ENCODE measurements around the gene P2RY14.

Gene P2RY14

DNA sequence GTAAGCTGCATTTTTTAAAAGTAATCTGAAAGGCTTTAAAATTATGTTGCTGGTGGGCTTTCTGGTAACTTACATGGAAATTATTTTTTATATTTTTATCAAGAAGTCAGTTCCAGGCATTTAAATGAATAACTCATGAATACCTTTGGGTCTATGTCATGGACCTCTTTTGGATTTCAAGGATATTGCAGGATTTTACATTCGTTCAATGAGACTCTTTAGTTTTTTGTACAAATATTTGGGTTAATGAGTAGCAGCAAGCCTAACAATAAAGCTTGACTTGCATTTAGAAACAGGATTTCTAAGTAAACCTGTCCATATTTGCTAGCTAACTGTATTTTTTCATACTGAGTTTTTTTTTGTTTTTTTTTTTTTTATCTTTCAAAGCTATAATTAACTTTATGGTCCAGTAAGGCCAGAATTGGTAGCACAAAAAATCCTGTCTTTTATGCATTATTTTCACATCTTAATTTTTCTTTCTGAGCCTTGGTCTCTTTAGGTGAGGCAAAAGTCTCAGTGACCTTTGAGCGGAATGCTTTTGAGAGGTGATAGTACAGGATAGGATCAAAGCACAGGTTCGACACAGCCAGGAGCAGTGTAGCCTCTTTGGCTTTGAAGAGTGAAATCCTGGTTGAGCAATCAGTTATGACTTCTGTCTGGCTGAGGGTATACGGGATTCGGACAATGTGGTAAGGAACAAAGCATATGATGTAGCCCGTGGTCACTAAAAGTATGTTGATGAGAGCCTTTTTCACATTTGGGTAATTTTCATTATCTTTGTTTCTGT lies 80.2 kb downstream of the P2RY14 start:
- Histone ChIP-seq H3K36me3 (ENCODE audit: insufficient read depth, low read length) (no peaks in the 10 kb centered on the region), H3K9me3 (ENCODE audit: low read length) (no peaks in the 10 kb centered on the region), H3K27me3 (ENCODE audit: control insufficient read depth in 1 of 2, insufficient read depth in 2 of 2, low read length in 2 of 2) (no peaks in the 10 kb centered on the region), H3K4me3 (ENCODE audit: low read depth in 1 of 2, low read length in 2 of 2) (no peak overlapping the region), H3K4me1 (ENCODE audit: insufficient read depth, low read length) (no peaks in the 10 kb centered on the region), H3K27ac (ENCODE audit: low read depth, low read length) (no peak overlapping the region), H3K9ac (ENCODE audit: low read length) (no peak overlapping the region)

GRCh38 chr3:151197228-151197627 lies 81.1 kb downstream of the P2RY14 start:
- Histone ChIP-seq H3K9ac (ENCODE audit: low read length) (no peak overlapping the region), H3K27ac (ENCODE audit: low read depth, low read length) (no peak overlapping the region), H3K27me3 (ENCODE audit: control insufficient read depth in 1 of 2, insufficient read depth in 2 of 2, low read length in 2 of 2) (no peaks in the 10 kb centered on the region), H3K4me1 (ENCODE audit: insufficient read depth, low read length) (no peaks in the 10 kb centered on the region), H3K4me3 (ENCODE audit: low read depth in 1 of 2, low read length in 2 of 2) (no peak overlapping the region), H3K9me3 (ENCODE audit: low read length) (no peaks in the 10 kb centered on the region), H3K36me3 (ENCODE audit: insufficient read depth, low read length) (no peaks in the 10 kb centered on the region)

- Histone ChIP-seq H3K9me3 (ENCODE audit: low read length) (no peaks in the 10 kb centered on the region), H3K4me1 (ENCODE audit: insufficient read depth, low read length) (no peaks in the 10 kb centered on the region), H3K9ac (ENCODE audit: low read length) (no peak overlapping the region), H3K27ac (ENCODE audit: low read depth, low read length) (no peak overlapping the region), H3K4me3 (ENCODE audit: low read depth in 1 of 2, low read length in 2 of 2) (no peak overlapping the region), H3K36me3 (ENCODE audit: insufficient read depth, low read length) (no peaks in the 10 kb centered on the region), H3K27me3 (ENCODE audit: control insufficient read depth in 1 of 2, insufficient read depth in 2 of 2, low read length in 2 of 2) (no peaks in the 10 kb centered on the region)
Observed at GRCh38 chr3:151196434-151196833, 81.9 kb downstream of the P2RY14 start.

- H3K9me3 ChIP-seq (ENCODE audit: low read length), result no peaks in the 10 kb centered on the region
- no peak overlapping the region for H3K27ac ChIP-seq (ENCODE audit: low read depth, low read length)
- H3K36me3 ChIP-seq (ENCODE audit: insufficient read depth, low read length), result no peaks in the 10 kb centered on the region
- no peak overlapping the region for H3K9ac ChIP-seq (ENCODE audit: low read length)
- no peaks in the 10 kb centered on the region for H3K27me3 ChIP-seq (ENCODE audit: control insufficient read depth in 1 of 2, insufficient read depth in 2 of 2, low read length in 2 of 2)
- no peak overlapping the region for H3K4me3 ChIP-seq (ENCODE audit: low read depth in 1 of 2, low read length in 2 of 2)
- H3K4me1 ChIP-seq (ENCODE audit: insufficient read depth, low read length), result no peaks in the 10 kb centered on the region
Observed at GRCh38 chr3:151195826-151196225, 82.5 kb downstream of the P2RY14 start.

DNA sequence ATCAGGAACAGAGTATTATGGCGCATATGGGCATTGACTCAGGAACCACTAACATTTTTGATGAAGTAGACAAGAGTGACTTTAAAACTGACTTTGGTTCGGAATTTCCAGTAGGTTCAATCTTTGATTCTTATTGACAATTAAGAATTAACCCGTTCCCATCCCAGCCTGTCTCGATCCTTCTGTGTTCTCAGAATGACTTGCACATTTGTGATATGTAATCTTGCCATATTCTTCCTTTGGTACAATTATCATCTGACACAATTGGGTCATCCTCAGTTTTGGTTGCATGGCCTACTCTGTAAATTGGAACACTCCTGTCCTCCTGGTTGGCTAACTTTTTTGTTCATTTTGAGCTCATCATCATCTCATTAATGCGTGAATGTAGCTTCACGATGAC lies 85.8 kb downstream of the P2RY14 start:
- Histone ChIP-seq H3K27ac (ENCODE audit: low read depth, low read length) (no peak overlapping the region), H3K9ac (ENCODE audit: low read length) (no peak overlapping the region), H3K9me3 (ENCODE audit: low read length) (no peaks in the 10 kb centered on the region), H3K4me1 (ENCODE audit: insufficient read depth, low read length) (no peaks in the 10 kb centered on the region), H3K27me3 (ENCODE audit: control insufficient read depth in 1 of 2, insufficient read depth in 2 of 2, low read length in 2 of 2) (no peaks in the 10 kb centered on the region), H3K4me3 (ENCODE audit: low read depth in 1 of 2, low read length in 2 of 2) (no peak overlapping the region), H3K36me3 (ENCODE audit: insufficient read depth, low read length) (no peaks in the 10 kb centered on the region)

GRCh38 chr3:151191095-151191494 lies 87.2 kb downstream of the P2RY14 start:
- Histone ChIP-seq H3K27ac (ENCODE audit: low read depth, low read length) (no peak overlapping the region), H3K4me1 (ENCODE audit: insufficient read depth, low read length) (no peaks in the 10 kb centered on the region), H3K4me3 (ENCODE audit: low read depth in 1 of 2, low read length in 2 of 2) (no peak overlapping the region), H3K27me3 (ENCODE audit: control insufficient read depth in 1 of 2, insufficient read depth in 2 of 2, low read length in 2 of 2) (no peaks in the 10 kb centered on the region), H3K9me3 (ENCODE audit: low read length) (no peaks in the 10 kb centered on the region), H3K9ac (ENCODE audit: low read length) (no peak overlapping the region), H3K36me3 (ENCODE audit: insufficient read depth, low read length) (no peaks in the 10 kb centered on the region)

- H3K36me3 ChIP-seq (ENCODE audit: insufficient read depth, low read length), result no peaks in the 10 kb centered on the region
- H3K4me3 ChIP-seq (ENCODE audit: low read depth in 1 of 2, low read length in 2 of 2), result no peak overlapping the region
- H3K4me1 ChIP-seq (ENCODE audit: insufficient read depth, low read length), result no peaks in the 10 kb centered on the region
- no peaks in the 10 kb centered on the region for H3K9me3 ChIP-seq (ENCODE audit: low read length)
- no peaks in the 10 kb centered on the region for H3K27me3 ChIP-seq (ENCODE audit: control insufficient read depth in 1 of 2, insufficient read depth in 2 of 2, low read length in 2 of 2)
- H3K9ac ChIP-seq (ENCODE audit: low read length), result no peak overlapping the region
- no peak overlapping the region for H3K27ac ChIP-seq (ENCODE audit: low read depth, low read length)
Observed at GRCh38 chr3:151183265-151183671, 95.1 kb downstream of the P2RY14 start.

DNA sequence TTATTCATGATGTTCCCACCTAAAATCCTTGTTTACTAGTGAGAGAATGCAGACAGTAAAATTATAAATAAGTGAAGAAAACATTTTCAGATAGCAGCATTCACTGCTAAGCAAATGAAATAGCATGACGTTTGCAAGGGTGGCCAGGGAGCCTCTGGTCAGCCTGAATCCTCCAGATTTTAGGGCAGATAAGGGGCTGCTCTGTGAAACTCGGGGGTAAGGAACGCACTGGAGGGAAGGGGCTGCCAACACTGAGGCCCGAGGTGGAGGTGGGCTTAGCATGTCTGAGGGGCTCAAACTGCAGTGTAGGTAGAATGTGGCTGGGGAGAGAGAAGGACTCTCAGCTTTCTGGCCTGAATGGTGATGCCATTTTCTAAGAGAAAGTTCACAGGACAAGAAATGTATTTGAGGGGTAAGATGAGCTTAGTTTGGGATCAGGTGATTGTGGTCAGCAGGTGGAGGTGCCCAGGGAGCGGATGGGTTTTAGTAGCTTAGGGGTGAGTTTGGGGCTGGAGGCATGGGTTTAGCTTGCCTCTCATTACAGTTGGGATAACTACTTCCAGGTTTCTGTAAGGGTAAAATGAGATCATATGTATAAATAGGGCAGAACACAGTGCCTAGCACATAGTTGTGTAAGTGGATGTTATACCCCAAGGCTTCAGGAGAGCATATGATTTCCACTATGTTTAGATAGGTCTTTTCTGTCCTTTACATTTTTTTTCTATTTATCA lies 95.8 kb downstream of the P2RY14 start:
- Histone ChIP-seq H3K9me3 (ENCODE audit: low read length) (no peaks in the 10 kb centered on the region), H3K27ac (ENCODE audit: low read depth, low read length) (no peak overlapping the region), H3K4me1 (ENCODE audit: insufficient read depth, low read length) (no peaks in the 10 kb centered on the region), H3K9ac (ENCODE audit: low read length) (no peak overlapping the region), H3K27me3 (ENCODE audit: control insufficient read depth in 1 of 2, insufficient read depth in 2 of 2, low read length in 2 of 2) (no peaks in the 10 kb centered on the region), H3K36me3 (ENCODE audit: insufficient read depth, low read length) (no peaks in the 10 kb centered on the region), H3K4me3 (ENCODE audit: low read depth in 1 of 2, low read length in 2 of 2) (no peak overlapping the region)

DNA sequence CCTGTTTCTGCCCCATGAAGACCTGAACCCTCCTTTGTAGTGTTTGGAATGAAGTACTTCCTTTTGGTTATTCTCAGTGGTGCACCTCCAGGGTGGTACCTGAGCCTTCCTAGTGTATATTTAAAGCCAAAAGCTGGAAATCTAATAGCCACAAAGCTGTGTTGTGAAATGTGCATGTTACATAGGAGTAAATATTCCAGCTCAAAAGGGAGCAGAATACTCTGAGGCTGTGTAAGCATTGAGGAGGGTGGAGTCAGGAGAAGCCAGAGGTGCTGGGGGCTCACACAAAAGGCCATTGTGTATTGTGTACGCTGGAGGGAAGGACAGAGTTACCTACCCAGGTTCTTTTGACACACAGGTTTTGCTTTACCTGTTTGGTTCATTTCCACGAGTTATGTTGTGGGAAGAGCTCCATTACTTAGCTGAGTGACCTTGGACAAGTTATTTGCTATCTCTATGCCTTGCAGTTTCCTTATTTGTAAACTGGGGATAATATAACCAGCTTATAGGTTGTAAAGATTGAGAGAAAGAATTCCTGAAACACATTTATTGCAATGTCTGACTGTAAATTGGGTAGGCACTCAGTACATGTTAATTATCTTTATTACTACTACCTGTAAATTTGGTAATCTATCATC lies 100.0 kb downstream of the P2RY14 start:
- H3K27ac ChIP-seq (ENCODE audit: low read depth, low read length), result no peak overlapping the region
- H3K4me1 ChIP-seq (ENCODE audit: insufficient read depth, low read length), result no peaks in the 10 kb centered on the region
- H3K4me3 ChIP-seq (ENCODE audit: low read depth in 1 of 2, low read length in 2 of 2), result no peak overlapping the region
- H3K36me3 ChIP-seq (ENCODE audit: insufficient read depth, low read length), result no peaks in the 10 kb centered on the region
- H3K9ac ChIP-seq (ENCODE audit: low read length), result no peak overlapping the region
- H3K27me3 ChIP-seq (ENCODE audit: control insufficient read depth in 1 of 2, insufficient read depth in 2 of 2, low read length in 2 of 2), result no peaks in the 10 kb centered on the region
- no peaks in the 10 kb centered on the region for H3K9me3 ChIP-seq (ENCODE audit: low read length)

GRCh38 chr3:151175952-151176351 lies 102.4 kb downstream of the P2RY14 start:
- Histone ChIP-seq H3K9ac (ENCODE audit: low read length) (no peak overlapping the region), H3K36me3 (ENCODE audit: insufficient read depth, low read length) (no peaks in the 10 kb centered on the region), H3K4me1 (ENCODE audit: insufficient read depth, low read length) (no peaks in the 10 kb centered on the region), H3K4me3 (ENCODE audit: low read depth in 1 of 2, low read length in 2 of 2) (no peak overlapping the region), H3K27me3 (ENCODE audit: control insufficient read depth in 1 of 2, insufficient read depth in 2 of 2, low read length in 2 of 2) (no peaks in the 10 kb centered on the region), H3K27ac (ENCODE audit: low read depth, low read length) (no peak overlapping the region), H3K9me3 (ENCODE audit: low read length) (no peaks in the 10 kb centered on the region)

DNA sequence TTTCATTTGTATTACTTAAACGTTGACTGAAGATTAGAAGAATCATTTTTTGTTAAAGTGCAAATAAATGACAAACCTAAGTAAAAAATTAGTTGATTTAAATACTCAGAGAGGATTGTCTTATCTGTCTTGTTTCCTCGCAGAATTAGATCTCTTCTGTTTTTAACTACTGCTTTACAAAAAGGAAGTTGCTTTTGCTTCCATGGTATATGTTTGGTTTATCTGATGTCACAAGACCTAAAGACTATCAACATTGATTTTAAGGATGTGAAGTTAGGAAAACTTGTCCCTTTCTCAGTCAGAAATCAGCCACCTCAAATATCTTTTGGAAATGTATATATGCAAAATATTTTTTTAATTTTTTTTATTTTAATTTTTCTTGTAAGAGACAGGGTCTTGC lies 104.0 kb downstream of the P2RY14 start:
- H3K9me3 ChIP-seq (ENCODE audit: low read length), result no peaks in the 10 kb centered on the region
- no peaks in the 10 kb centered on the region for H3K4me1 ChIP-seq (ENCODE audit: insufficient read depth, low read length)
- H3K4me3 ChIP-seq (ENCODE audit: low read depth in 1 of 2, low read length in 2 of 2), result no peak overlapping the region
- H3K27ac ChIP-seq (ENCODE audit: low read depth, low read length), result no peak overlapping the region
- no peaks in the 10 kb centered on the region for H3K36me3 ChIP-seq (ENCODE audit: insufficient read depth, low read length)
- H3K27me3 ChIP-seq (ENCODE audit: control insufficient read depth in 1 of 2, insufficient read depth in 2 of 2, low read length in 2 of 2), result no peaks in the 10 kb centered on the region
- no peak overlapping the region for H3K9ac ChIP-seq (ENCODE audit: low read length)

Data from muscle layer of colon (tissue), 2 donors.